Endometrial microvascular endothelial cells (primary cell): Measurements from ENCODE around the gene CCDC88C. TPM values are rescaled to one million over a fixed set of nuclear protein-coding genes. Genes with fewer than 3 reads are reported as not detected.
"Not testable (repeated sequence)": the region's sequence is repeated elsewhere in the genome, so short reads cannot be mapped to it uniquely, and the experiment has no call there.

Experiments used
- in situ Hi-C: cut with HindIII; loops from 2 replicates; pipeline ENCODE4 v1.10.0; 2017; ENCODE audit warnings: low sequenced_read_pairs, low pct_unique_long_range_greater_than_20kb; ENCODE audit errors: inconsistent ontology term
- total RNA-seq: library from RNA; depleted of rRNA; stranded (reverse); fragments of >200 nt; gene quantifications from one replicate; pipeline ENCODE4 v1.2.3, GENCODE V29; 2015; ENCODE audit errors: inconsistent ontology term

CCDC88C gene
- total RNA-seq, 1 donor from 2014 or later = 7.2 TPM

- in situ Hi-C loops = no loop called here
Measured at GRCh38 chr14:91232052-91232451, 185.6 kb downstream of the CCDC88C start.

GRCh38 chr14:91231446-91231845 lies 186.2 kb downstream of the CCDC88C start:
- in situ Hi-C loops = no loop called here

GRCh38 chr14:91230397-91231035 lies 187.1 kb downstream of the CCDC88C start:
- in situ Hi-C loops = no loop called here

GRCh38 chr14:91229743-91230200 lies 187.8 kb downstream of the CCDC88C start:
- in situ Hi-C loops = no loop called here

- in situ Hi-C loops = no loop called here
Measured at GRCh38 chr14:91229005-91229382, 188.6 kb downstream of the CCDC88C start.

GRCh38 chr14:91228112-91229004 lies 189.3 kb downstream of the CCDC88C start:
- in situ Hi-C loops = no loop called here

GRCh38 chr14:91227183-91227628 lies 190.4 kb downstream of the CCDC88C start:
- in situ Hi-C loops = no loop called here

- in situ Hi-C loops = not testable (repeated sequence)
Measured at GRCh38 chr14:91226360-91226759, 191.3 kb downstream of the CCDC88C start.

GRCh38 chr14:91225025-91225424 lies 192.6 kb downstream of the CCDC88C start:
- in situ Hi-C loops = no loop called here

DNA sequence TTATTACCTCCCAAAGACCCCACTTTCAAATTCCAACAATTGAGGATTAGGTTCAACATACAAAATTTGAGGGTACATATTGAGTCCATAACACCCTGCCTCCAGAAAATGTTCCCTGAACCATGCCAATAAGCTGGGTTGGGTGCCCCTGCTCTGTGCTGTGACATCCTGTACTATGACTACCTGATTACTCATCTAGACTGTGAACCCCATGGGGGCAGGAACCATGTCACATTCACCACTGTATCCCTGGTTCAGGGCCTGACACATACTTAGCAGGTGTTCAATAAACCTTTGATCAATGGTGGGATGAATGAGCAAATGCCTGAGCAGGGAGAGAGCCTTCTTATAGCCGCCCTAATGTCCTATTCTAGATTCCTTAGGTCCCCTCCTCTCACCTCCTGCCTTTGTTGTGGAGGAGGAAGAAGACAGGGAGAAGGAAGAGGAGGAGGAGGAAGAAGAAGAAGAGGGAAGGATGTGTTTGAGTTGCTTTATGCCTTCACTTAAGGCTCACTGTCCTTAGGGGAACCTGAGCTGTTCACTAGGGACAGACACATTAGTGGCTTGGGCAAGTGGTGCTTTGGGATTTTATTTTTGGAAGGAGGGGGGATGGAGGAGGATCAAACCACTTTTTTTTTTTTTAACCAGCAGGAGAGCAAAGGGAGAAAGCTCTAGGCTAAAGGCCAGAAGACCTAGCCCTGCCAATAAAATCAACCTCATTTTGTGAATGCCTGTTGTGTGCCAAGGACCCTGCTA lies 194.4 kb downstream of the CCDC88C start:
- in situ Hi-C loops = no loop called here

Other genes starting within 250 kb of the CCDC88C start
- 3.7 TPM for gene GPR68, start 173.1 kb downstream of the CCDC88C start, total RNA-seq
- gene PPP4R3A, start 92.5 kb upstream of the CCDC88C start, total RNA-seq = 67.8 TPM